HEK293 (cell line): ENCODE measurements around the gene SYNE3.
A peak's percentile ranks its signal among the peaks of the same experiment; 100 is the strongest.

Source experiments
- BCL11A ChIP-seq: fragments of 450-650 bp; formaldehyde crosslinking; IDR thresholded peaks from 2 replicates; pipeline ENCODE4 v1.5.1; 2016; ENCODE audit warnings: low read depth, missing biosample characterization, missing genetic modification characterization
- GLIS1 ChIP-seq: fragments of 450-650 bp; formaldehyde crosslinking; IDR thresholded peaks from 2 replicates; pipeline ENCODE4 v1.5.1; 2016; ENCODE audit warnings: missing biosample characterization, missing genetic modification characterization
- GLIS2 ChIP-seq: fragments of 450-650 bp; formaldehyde crosslinking; IDR thresholded peaks from 2 replicates; pipeline ENCODE4 v1.5.1; 2016; ENCODE audit warnings: missing biosample characterization, missing genetic modification characterization
- MEIS1 ChIP-seq: sonication (generic); formaldehyde crosslinking; IDR thresholded peaks from 2 replicates; pipeline ENCODE4 v1.8.1; 2022; ENCODE audit warnings: missing genetic modification reagents, mild to moderate bottlenecking, borderline replicate concordance
- MYNN ChIP-seq: fragments of 450-650 bp; formaldehyde crosslinking; IDR thresholded peaks from 2 replicates; pipeline ENCODE4 v1.5.1; 2016; ENCODE audit warnings: missing biosample characterization, missing genetic modification characterization, borderline replicate concordance
- OSR2 ChIP-seq: fragments of 450-650 bp; formaldehyde crosslinking; IDR thresholded peaks from 2 replicates; pipeline ENCODE4 v1.5.1; 2016; ENCODE audit warnings: missing biosample characterization, missing genetic modification characterization
- PBX3 ChIP-seq: sonication (generic); formaldehyde crosslinking; IDR thresholded peaks from 2 replicates; pipeline ENCODE4 v1.8.1; 2022; ENCODE audit warnings: mild to moderate bottlenecking, moderate library complexity, missing genetic modification reagents
- PRDM1 ChIP-seq: fragments of 450-650 bp; formaldehyde crosslinking; IDR thresholded peaks from 2 replicates; pipeline ENCODE4; 2016; ENCODE audit warnings: missing biosample characterization, missing genetic modification characterization
- PRDM4 ChIP-seq: fragments of 450-650 bp; formaldehyde crosslinking; IDR thresholded peaks from 2 replicates; pipeline ENCODE4 v1.5.1; 2017; ENCODE audit warnings: missing biosample characterization, missing genetic modification characterization
- REST ChIP-seq: fragments of 450-650 bp; formaldehyde crosslinking; IDR thresholded peaks from 2 replicates; pipeline ENCODE4 v1.5.1; 2016; ENCODE audit warnings: missing biosample characterization, missing genetic modification characterization
- ZBTB10 ChIP-seq: fragments of 450-650 bp; formaldehyde crosslinking; IDR thresholded peaks from 2 replicates; pipeline ENCODE4 v1.5.1; 2016; ENCODE audit warnings: missing biosample characterization, missing genetic modification characterization
- ZBTB26 ChIP-seq: fragments of 450-650 bp; formaldehyde crosslinking; optimal IDR thresholded peaks from 2 replicates; pipeline ENCODE3; 2016; ENCODE audit warnings: missing biosample characterization, mild to moderate bottlenecking, missing genetic modification characterization
- ZBTB7A ChIP-seq: fragments of 450-650 bp; formaldehyde crosslinking; IDR thresholded peaks from 2 replicates; pipeline ENCODE4 v1.5.1; 2016; ENCODE audit warnings: low read depth, missing biosample characterization, missing genetic modification characterization
- ZFP41 ChIP-seq: fragments of 450-650 bp; formaldehyde crosslinking; IDR thresholded peaks from 2 replicates; pipeline ENCODE4 v1.5.1; 2016; ENCODE audit warnings: missing biosample characterization, missing genetic modification characterization, borderline replicate concordance
- ZNF121 ChIP-seq: fragments of 450-650 bp; formaldehyde crosslinking; IDR thresholded peaks from 2 replicates; pipeline ENCODE4 v1.5.1; 2016; ENCODE audit warnings: missing biosample characterization, missing genetic modification characterization
- ZNF133 ChIP-seq: fragments of 450-650 bp; formaldehyde crosslinking; IDR thresholded peaks from 2 replicates; pipeline ENCODE4 v1.5.1; 2016; ENCODE audit warnings: missing biosample characterization, missing genetic modification characterization
- ZNF138 ChIP-seq: fragments of 450-650 bp; formaldehyde crosslinking; IDR thresholded peaks from 2 replicates; pipeline ENCODE4 v1.5.1; 2016; ENCODE audit warnings: missing biosample characterization, missing genetic modification characterization, borderline replicate concordance
- ZNF155 ChIP-seq: fragments of 450-650 bp; formaldehyde crosslinking; IDR thresholded peaks from 2 replicates; pipeline ENCODE4 v1.5.1; 2016; ENCODE audit warnings: missing biosample characterization, missing genetic modification characterization
- ZNF16 ChIP-seq: fragments of 450-650 bp; formaldehyde crosslinking; IDR thresholded peaks from 2 replicates; pipeline ENCODE4 v1.5.1; 2016; ENCODE audit warnings: low read depth, missing biosample characterization, missing genetic modification characterization
- ZNF239 ChIP-seq: fragments of 450-650 bp; formaldehyde crosslinking; IDR thresholded peaks from 2 replicates; pipeline ENCODE4 v1.5.1; 2016; ENCODE audit warnings: missing biosample characterization, missing genetic modification characterization
- ZNF248 ChIP-seq: fragments of 450-650 bp; formaldehyde crosslinking; IDR thresholded peaks from 2 replicates; pipeline ENCODE4 v1.5.1; 2017; ENCODE audit warnings: missing biosample characterization, missing genetic modification characterization
- ZNF311 ChIP-seq: fragments of 450-650 bp; formaldehyde crosslinking; IDR thresholded peaks from 2 replicates; pipeline ENCODE4 v1.5.1; 2017; ENCODE audit warnings: missing biosample characterization, missing genetic modification characterization, borderline replicate concordance
- ZNF404 ChIP-seq: fragments of 450-650 bp; formaldehyde crosslinking; IDR thresholded peaks from 2 replicates; pipeline ENCODE4 v1.5.1; 2017; ENCODE audit warnings: missing biosample characterization, missing genetic modification characterization
- ZNF521 ChIP-seq: fragments of 450-650 bp; formaldehyde crosslinking; IDR thresholded peaks from 2 replicates; pipeline ENCODE4 v1.5.1; 2017; ENCODE audit warnings: missing biosample characterization, mild to moderate bottlenecking, missing genetic modification characterization
- ZNF585B ChIP-seq: fragments of 450-650 bp; formaldehyde crosslinking; IDR thresholded peaks from 2 replicates; pipeline ENCODE4 v1.5.1; 2016; ENCODE audit warnings: missing biosample characterization, missing genetic modification characterization
- ZNF704 ChIP-seq: fragments of 450-650 bp; formaldehyde crosslinking; IDR thresholded peaks from 2 replicates; pipeline ENCODE4 v1.5.1; 2016; ENCODE audit warnings: missing biosample characterization, missing genetic modification characterization
- ZNF830 ChIP-seq: fragments of 450-650 bp; IDR thresholded peaks from 2 replicates; pipeline ENCODE4 v1.5.0; 2018; ENCODE audit warnings: missing biosample characterization, missing genetic modification characterization, low read depth, mild to moderate bottlenecking, moderate library complexity
- ZSCAN23 ChIP-seq: fragments of 450-650 bp; formaldehyde crosslinking; IDR thresholded peaks from 2 replicates; pipeline ENCODE4 v1.5.1; 2016; ENCODE audit warnings: missing biosample characterization, missing genetic modification characterization

SYNE3 gene

GRCh38 chr14:95483309-95484165, 32.9 kb downstream of the SYNE3 start (continued):
- no peak for TF ChIP-seq ZNF311
- no peak for TF ChIP-seq ZNF248
- no peak for TF ChIP-seq GLIS1 (tag by site-specific recombination)
- no peak for TF ChIP-seq ZNF521 (tag by site-specific recombination)
- no peak for TF ChIP-seq PBX3 (CRISPR knock-in tag)
- no peak for TF ChIP-seq BCL11A (tag by site-specific recombination)
- TF ChIP-seq ZBTB10: no peak
- no peak for TF ChIP-seq ZNF704 (tag by site-specific recombination)
- TF ChIP-seq PRDM4: no peak
- no peak for TF ChIP-seq ZNF121 (tag by site-specific recombination)
- TF ChIP-seq MEIS1: no peak
- no peak for TF ChIP-seq ZNF133
- no peak for TF ChIP-seq ZFP41 (tag by site-specific recombination)
- no peak for TF ChIP-seq ZSCAN23
- no peak for TF ChIP-seq ZNF830 (tag by site-specific recombination)
- TF ChIP-seq MYNN: no peak
- no peak for TF ChIP-seq PRDM1 (tag by site-specific recombination)
- no peak for TF ChIP-seq ZNF239 (tag by site-specific recombination)
- TF ChIP-seq ZBTB7A (tag by site-specific recombination): no peak
- TF ChIP-seq REST (tag by site-specific recombination): no peak
- TF ChIP-seq ZNF155 (tag by site-specific recombination): no peak
- no peak for TF ChIP-seq ZNF404 (tag by site-specific recombination)
- no peak for TF ChIP-seq ZNF585B (tag by site-specific recombination)
- no peak for TF ChIP-seq OSR2 (tag by site-specific recombination)
- no peak for TF ChIP-seq ZNF138
- no peak for TF ChIP-seq ZNF16
- TF ChIP-seq GLIS2 (tag by site-specific recombination): peak; percentile 50; the same call in 1 of the 2 replicates
- TF ChIP-seq ZBTB26 (tag by site-specific recombination): peak; percentile 39
